Measurements from ENCODE around the gene CYFIP2.
"Not testable (repeated sequence)": the region's sequence is repeated elsewhere in the genome, so short reads cannot be mapped to it uniquely, and the experiment has no call there.

Gene CYFIP2

DNA sequence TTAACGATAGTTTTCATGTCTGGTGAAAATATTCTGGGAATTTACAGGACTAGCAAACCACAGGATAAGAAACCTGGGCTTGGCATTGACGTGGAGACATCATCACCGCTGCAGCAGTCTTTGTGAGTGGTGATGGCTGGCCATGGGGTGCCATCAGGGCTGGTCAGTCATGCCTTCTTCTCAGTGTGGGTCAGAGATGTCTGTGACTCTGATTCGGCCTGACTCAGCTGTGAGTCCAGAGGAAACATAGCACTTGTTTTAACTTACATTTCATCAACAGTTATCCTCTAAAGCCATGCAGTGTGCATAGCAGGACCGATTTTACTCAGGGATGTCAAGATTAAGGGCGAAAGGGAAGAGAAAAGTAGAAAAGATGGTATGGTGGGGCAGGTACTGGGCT is 33.2 kb upstream of the CYFIP2 start:
- H3K4me2 ChIP-seq (ENCODE audit: low read length) = no peak overlapping the region
- no peaks in the 10 kb centered on the region for H3K9me3 ChIP-seq (ENCODE audit: control insufficient read depth, low read length)
- H3K4me3 ChIP-seq (ENCODE audit: low read depth, low read length) = no peak overlapping the region
- TF ChIP-seq, protein P1, sequence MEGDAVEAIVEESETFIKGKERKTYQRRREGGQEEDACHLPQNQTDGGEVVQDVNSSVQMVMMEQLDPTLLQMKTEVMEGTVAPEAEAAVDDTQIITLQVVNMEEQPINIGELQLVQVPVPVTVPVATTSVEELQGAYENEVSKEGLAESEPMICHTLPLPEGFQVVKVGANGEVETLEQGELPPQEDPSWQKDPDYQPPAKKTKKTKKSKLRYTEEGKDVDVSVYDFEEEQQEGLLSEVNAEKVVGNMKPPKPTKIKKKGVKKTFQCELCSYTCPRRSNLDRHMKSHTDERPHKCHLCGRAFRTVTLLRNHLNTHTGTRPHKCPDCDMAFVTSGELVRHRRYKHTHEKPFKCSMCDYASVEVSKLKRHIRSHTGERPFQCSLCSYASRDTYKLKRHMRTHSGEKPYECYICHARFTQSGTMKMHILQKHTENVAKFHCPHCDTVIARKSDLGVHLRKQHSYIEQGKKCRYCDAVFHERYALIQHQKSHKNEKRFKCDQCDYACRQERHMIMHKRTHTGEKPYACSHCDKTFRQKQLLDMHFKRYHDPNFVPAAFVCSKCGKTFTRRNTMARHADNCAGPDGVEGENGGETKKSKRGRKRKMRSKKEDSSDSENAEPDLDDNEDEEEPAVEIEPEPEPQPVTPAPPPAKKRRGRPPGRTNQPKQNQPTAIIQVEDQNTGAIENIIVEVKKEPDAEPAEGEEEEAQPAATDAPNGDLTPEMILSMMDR (IDR thresholded peaks at IDR 0.05) = no peak
- no peak overlapping the region for H3K27ac ChIP-seq
- H3K4me1 ChIP-seq = no peaks in the 10 kb centered on the region
- H2AFZ ChIP-seq = no peak overlapping the region
- no peaks in the 10 kb centered on the region for H3K79me2 ChIP-seq
- no peaks in the 10 kb centered on the region for H3K27me3 ChIP-seq (ENCODE audit: control insufficient read depth, insufficient read depth, low read length)
- no peaks in the 10 kb centered on the region for H3K36me3 ChIP-seq (ENCODE audit: control insufficient read depth, insufficient read depth, low read length)
- H3K9ac ChIP-seq = no peak overlapping the region

DNA sequence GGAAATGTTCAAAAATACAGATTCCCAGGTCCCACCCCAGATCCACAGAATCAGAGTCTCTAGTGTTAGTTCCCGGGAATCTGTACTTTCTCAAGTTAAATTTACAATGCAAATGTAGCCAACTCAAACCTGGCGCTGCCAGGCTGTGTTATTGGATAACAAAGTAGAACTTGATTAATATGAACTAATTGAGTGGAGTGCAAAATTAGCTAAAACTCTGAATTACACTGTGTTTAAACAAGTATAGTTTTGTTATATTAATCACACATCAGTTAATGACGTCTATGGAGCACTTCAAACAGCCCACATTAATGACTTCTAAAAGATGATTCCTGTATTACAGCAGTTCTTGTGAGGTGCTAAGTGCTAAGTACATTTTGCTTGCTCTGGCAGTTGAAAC is 32.4 kb upstream of the CYFIP2 start:
- H3K36me3 ChIP-seq (ENCODE audit: control insufficient read depth, insufficient read depth, low read length) = no peaks in the 10 kb centered on the region
- no peak overlapping the region for H3K9ac ChIP-seq
- H2AFZ ChIP-seq = no peak overlapping the region
- H3K27ac ChIP-seq = no peak overlapping the region
- H3K27me3 ChIP-seq (ENCODE audit: control insufficient read depth, insufficient read depth, low read length) = no peaks in the 10 kb centered on the region
- no peaks in the 10 kb centered on the region for H3K9me3 ChIP-seq (ENCODE audit: control insufficient read depth, low read length)
- H3K4me1 ChIP-seq = no peaks in the 10 kb centered on the region
- H3K4me3 ChIP-seq (ENCODE audit: low read depth, low read length) = no peak overlapping the region
- no peaks in the 10 kb centered on the region for H3K79me2 ChIP-seq
- no peak overlapping the region for H3K4me2 ChIP-seq (ENCODE audit: low read length)
- TF ChIP-seq, protein P1 (IDR thresholded peaks at IDR 0.05) = no peak

DNA sequence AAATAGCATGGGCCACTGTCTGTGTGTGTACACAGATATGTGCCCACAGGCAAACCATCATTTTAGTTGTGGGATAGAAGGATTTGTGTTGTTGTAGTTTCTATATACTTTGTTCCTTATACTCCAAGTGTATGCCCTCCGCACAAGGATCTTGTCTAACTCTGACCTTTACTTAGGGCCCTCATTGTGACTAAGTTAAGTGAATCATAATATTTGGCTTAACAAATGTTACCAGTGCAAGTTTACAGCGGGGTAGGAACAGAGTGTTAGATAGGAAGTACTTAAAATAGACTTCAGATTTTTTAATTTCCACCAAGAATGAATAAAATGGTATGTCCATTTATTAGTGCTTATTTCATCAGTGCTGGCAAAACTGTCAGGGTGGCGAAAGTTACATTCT is 29.5 kb upstream of the CYFIP2 start:
- TF ChIP-seq, protein P1 (IDR thresholded peaks at IDR 0.05) = no peak
- no peaks in the 10 kb centered on the region for H3K27me3 ChIP-seq (ENCODE audit: control insufficient read depth, insufficient read depth, low read length)
- H3K9ac ChIP-seq = no peak overlapping the region
- no peaks in the 10 kb centered on the region for H3K4me1 ChIP-seq
- H2AFZ ChIP-seq = no peak overlapping the region
- no peak overlapping the region for H3K27ac ChIP-seq
- no peaks in the 10 kb centered on the region for H3K36me3 ChIP-seq (ENCODE audit: control insufficient read depth, insufficient read depth, low read length)
- no peak overlapping the region for H3K4me2 ChIP-seq (ENCODE audit: low read length)
- no peak overlapping the region for H3K4me3 ChIP-seq (ENCODE audit: low read depth, low read length)
- no peaks in the 10 kb centered on the region for H3K79me2 ChIP-seq
- H3K9me3 ChIP-seq (ENCODE audit: control insufficient read depth, low read length) = no peaks in the 10 kb centered on the region

DNA sequence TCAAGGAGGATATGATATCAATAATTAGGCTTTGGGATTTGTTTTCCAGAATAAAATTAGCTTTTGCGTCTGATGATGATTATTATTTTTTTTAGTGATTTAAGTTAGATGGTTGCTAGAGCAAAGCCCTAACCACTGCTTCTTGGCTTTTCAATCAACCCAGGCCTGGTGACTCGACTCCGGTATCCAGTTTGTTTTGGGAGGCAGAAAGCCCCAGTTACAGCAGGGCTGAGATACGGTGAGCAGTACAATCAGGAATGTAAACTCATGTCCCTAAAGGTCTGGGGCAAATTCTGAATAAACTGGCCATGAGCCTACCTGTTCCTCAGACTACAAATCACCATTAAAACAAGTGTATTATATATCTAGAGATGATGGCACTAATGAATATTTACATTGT is 24.4 kb upstream of the CYFIP2 start:
- H3K4me2 ChIP-seq (ENCODE audit: low read length) = no peak overlapping the region
- no peaks in the 10 kb centered on the region for H3K36me3 ChIP-seq (ENCODE audit: control insufficient read depth, insufficient read depth, low read length)
- no peak overlapping the region for H3K4me3 ChIP-seq (ENCODE audit: low read depth, low read length)
- no peak overlapping the region for H3K9ac ChIP-seq
- no peak overlapping the region for H3K27ac ChIP-seq
- TF ChIP-seq, protein P1 (IDR thresholded peaks at IDR 0.05) = no peak
- no peaks in the 10 kb centered on the region for H3K79me2 ChIP-seq
- no peak overlapping the region for H2AFZ ChIP-seq
- no peaks in the 10 kb centered on the region for H3K27me3 ChIP-seq (ENCODE audit: control insufficient read depth, insufficient read depth, low read length)
- H3K9me3 ChIP-seq (ENCODE audit: control insufficient read depth, low read length) = no peaks in the 10 kb centered on the region
- no peaks in the 10 kb centered on the region for H3K4me1 ChIP-seq

DNA sequence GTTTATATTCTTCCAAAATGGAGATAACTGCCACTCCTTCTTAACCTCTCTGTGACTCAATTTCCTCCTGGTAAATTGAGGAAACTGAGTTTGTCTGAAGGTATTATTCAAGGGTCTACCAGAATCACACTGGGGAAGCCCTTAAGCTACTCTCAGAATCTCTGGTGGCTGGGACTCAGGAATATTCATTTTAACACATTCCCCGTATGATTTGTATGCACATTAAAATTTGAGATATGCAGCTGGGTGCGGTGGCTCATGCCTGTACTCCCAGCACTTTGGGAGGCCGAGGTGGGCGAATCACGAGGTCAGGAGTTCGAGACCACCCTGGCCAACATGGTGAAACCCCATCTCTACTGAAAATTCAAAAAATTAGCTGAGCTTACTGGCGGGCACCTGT is 21.2 kb upstream of the CYFIP2 start:
- H2AFZ ChIP-seq; H3K4me2 ChIP-seq (ENCODE audit: low read length); H3K27ac ChIP-seq; H3K4me3 ChIP-seq (ENCODE audit: low read depth, low read length); H3K4me1 ChIP-seq; H3K9me3 ChIP-seq (ENCODE audit: control insufficient read depth, low read length); H3K36me3 ChIP-seq (ENCODE audit: control insufficient read depth, insufficient read depth, low read length); H3K79me2 ChIP-seq; H3K27me3 ChIP-seq (ENCODE audit: control insufficient read depth, insufficient read depth, low read length); H3K9ac ChIP-seq: not testable (repeated sequence)
